HG03565 (cell line): ENCODE measurements around the gene POU2F3.

Source experiments
- ATAC-seq: cut with Tn5 transposase; IDR thresholded peaks from one replicate; pipeline ENCODE4 v1.9.1; 2021; ENCODE audit warnings: mild to moderate bottlenecking, moderate library complexity; ENCODE audit not compliant: unreplicated experiment

POU2F3 gene

GRCh38 chr11:120239713-120240640 is at the start of gene POU2F3:
Gene POU2F3 (plus strand): TSS chr11:120240140. CDS start chr11:120240344, 204 bp downstream.
- ATAC-seq = no peak

GRCh38 chr11:120191058-120191457 is 48.9 kb upstream of the POU2F3 start:
- no peak for ATAC-seq

GRCh38 chr11:120192831-120193625 is 46.9 kb upstream of the POU2F3 start:
- ATAC-seq = no peak

- ATAC-seq = no peak
Observed at GRCh38 chr11:120194166-120194565, 45.8 kb upstream of the POU2F3 start.

GRCh38 chr11:120195601-120196320 is 44.2 kb upstream of the POU2F3 start:
- no peak for ATAC-seq

- ATAC-seq = no peak
Observed at GRCh38 chr11:120196826-120197225, 43.1 kb upstream of the POU2F3 start.

GRCh38 chr11:120197251-120197891 is 42.6 kb upstream of the POU2F3 start:
- no peak for ATAC-seq

- no peak for ATAC-seq
Observed at GRCh38 chr11:120197977-120198376, 42.0 kb upstream of the POU2F3 start.

GRCh38 chr11:120198403-120198786 is 41.5 kb upstream of the POU2F3 start:
- ATAC-seq = no peak

- no peak for ATAC-seq
Observed at GRCh38 chr11:120198787-120199469, 41.0 kb upstream of the POU2F3 start.

- ATAC-seq = no peak
Observed at GRCh38 chr11:120199613-120200012, 40.3 kb upstream of the POU2F3 start.

- no peak for ATAC-seq
Observed at GRCh38 chr11:120200677-120201076, 39.3 kb upstream of the POU2F3 start.

- ATAC-seq = no peak
Observed at GRCh38 chr11:120201653-120202052, 38.3 kb upstream of the POU2F3 start.

- no peak for ATAC-seq
Observed at GRCh38 chr11:120203626-120204025, 36.3 kb upstream of the POU2F3 start.

- no peak for ATAC-seq
Observed at GRCh38 chr11:120205596-120206161, 34.3 kb upstream of the POU2F3 start.

- no peak for ATAC-seq
Observed at GRCh38 chr11:120207512-120207911, 32.4 kb upstream of the POU2F3 start.

- no peak for ATAC-seq
Observed at GRCh38 chr11:120208001-120208441, 31.9 kb upstream of the POU2F3 start.

- ATAC-seq = no peak
Observed at GRCh38 chr11:120208777-120209176, 31.2 kb upstream of the POU2F3 start.

GRCh38 chr11:120209746-120210625 is 30.0 kb upstream of the POU2F3 start:
- no peak for ATAC-seq
